HepG2 (cell line): ENCODE data around the gene C3orf18. TPM values are rescaled to one million over a fixed set of nuclear protein-coding genes. Genes with fewer than 3 reads are reported as not detected.

ENCODE experiments used
- BRF2 ChIP-seq: sonication (generic); formaldehyde crosslinking; IDR thresholded peaks from 2 replicates; pipeline ENCODE4 v1.8.1; 2022; ENCODE audit warnings: mild to moderate bottlenecking, missing genetic modification reagents
- CAMTA2 ChIP-seq: sonication (generic); formaldehyde crosslinking; IDR thresholded peaks from 2 replicates; pipeline ENCODE4 v1.4.0; 2020; ENCODE audit warnings: mild to moderate bottlenecking, missing genetic modification reagents, borderline replicate concordance
- DZIP1 ChIP-seq: sonication (generic); formaldehyde crosslinking; IDR thresholded peaks from 2 replicates; pipeline ENCODE4 v1.5.0; 2020; ENCODE audit warnings: mild to moderate bottlenecking, missing genetic modification reagents
- HNF4G ChIP-seq, 2 experiments: sonication (generic) in 1 of 2; formaldehyde crosslinking in 1 of 2; IDR thresholded peaks; 2 replicates each; pipeline versions ENCODE4 v1.4.0 to v1.6.1; 2011 to 2020; ENCODE audit warnings: borderline replicate concordance in 2 of 2, low read depth in 2 of 2, mild to moderate bottlenecking in 2 of 2, low read length in 1 of 2, missing genetic modification reagents in 1 of 2, moderate library complexity in 1 of 2
- MXI1 ChIP-seq: IDR thresholded peaks from 3 replicates; pipeline ENCODE4 v1.6.1; 2012; ENCODE audit warnings: low read depth, low read length, inconsistent platforms, borderline replicate concordance
- NPAS2 ChIP-seq: sonication (generic); formaldehyde crosslinking; IDR thresholded peaks from 2 replicates; pipeline ENCODE4 v1.8.0; 2022; ENCODE audit warnings: mild to moderate bottlenecking, missing genetic modification reagents, borderline replicate concordance
- NRL ChIP-seq: sonication (generic); formaldehyde crosslinking; IDR thresholded peaks from 2 replicates; pipeline ENCODE4 v1.5.0; 2020; ENCODE audit warnings: missing genetic modification reagents, mild to moderate bottlenecking, moderate library complexity, borderline replicate concordance
- RFXANK ChIP-seq: IDR thresholded peaks from 2 replicates; pipeline ENCODE4 v1.6.1; 2016
- SKI ChIP-seq: fragments of 450-650 bp; IDR thresholded peaks from one replicate; pipeline ENCODE4 v1.6.1; 2018; ENCODE audit warnings: mild to moderate bottlenecking; ENCODE audit not compliant: partially characterized antibody
- SRSF9 ChIP-seq: fragments of 200-400 bp; formaldehyde crosslinking; IDR thresholded peaks from 2 replicates; pipeline ENCODE4 v1.6.1; 2018; ENCODE audit warnings: borderline replicate concordance, mild to moderate bottlenecking, low read depth, low read length; ENCODE audit not compliant: insufficient read depth, poor library complexity, severe bottlenecking
- TCF7L2 ChIP-seq: IDR thresholded peaks from 2 replicates; pipeline ENCODE4 v1.6.1; 2011; ENCODE audit warnings: mild to moderate bottlenecking, low read depth, low read length, moderate library complexity
- ZNF160 ChIP-seq: sonication (generic); formaldehyde crosslinking; IDR thresholded peaks from 2 replicates; pipeline ENCODE4 v1.8.0; 2022; ENCODE audit warnings: mild to moderate bottlenecking, inconsistent platforms, missing genetic modification reagents
- ZNF468 ChIP-seq: sonication (generic); formaldehyde crosslinking; IDR thresholded peaks from 2 replicates; pipeline ENCODE4 v1.8.0; 2022; ENCODE audit warnings: mild to moderate bottlenecking, moderate library complexity, missing genetic modification reagents
- ZNF530 ChIP-seq: sonication (generic); formaldehyde crosslinking; IDR thresholded peaks from 2 replicates; pipeline ENCODE4 v1.5.0; 2020; ENCODE audit warnings: low read depth, mild to moderate bottlenecking, missing genetic modification reagents
- ZNF609 ChIP-seq: sonication (generic); formaldehyde crosslinking; IDR thresholded peaks from 2 replicates; pipeline ENCODE4 v1.4.0; 2020; ENCODE audit warnings: mild to moderate bottlenecking, missing genetic modification reagents, borderline replicate concordance
- ZNF766 ChIP-seq: sonication (generic); formaldehyde crosslinking; IDR thresholded peaks from 2 replicates; pipeline ENCODE4 v1.5.0; 2020; ENCODE audit warnings: missing genetic modification reagents, borderline replicate concordance
- ZNF83 ChIP-seq: sonication (generic); formaldehyde crosslinking; IDR thresholded peaks from 2 replicates; pipeline ENCODE4 v1.4.0; 2020; ENCODE audit warnings: missing genetic modification reagents, mild to moderate bottlenecking, borderline replicate concordance
- ZNF839 ChIP-seq: sonication (generic); formaldehyde crosslinking; IDR thresholded peaks from 2 replicates; pipeline ENCODE4 v1.4.0; 2020; ENCODE audit warnings: missing genetic modification reagents, mild to moderate bottlenecking, borderline replicate concordance
- ZSCAN31 ChIP-seq: sonication (generic); formaldehyde crosslinking; IDR thresholded peaks from 2 replicates; pipeline ENCODE4 v1.5.0; 2020; ENCODE audit warnings: low read depth, mild to moderate bottlenecking, missing genetic modification reagents
- polyA plus RNA-seq, 8 experiments: library from polyadenylated mRNA; depleted of rRNA in 3 of 8; stranded (reverse) in 7 of 8; unstranded in 1 of 8; fragments of >200 nt; fragmentation: Illumina TruSeq in 4 of 8; extraction: Trizol in 4 of 8; gene quantifications; 2 replicates each; pipeline versions ENCODE4 v1.2.1 to v1.2.3, GENCODE V29; 2011 to 2016; ENCODE audit warnings: low read depth in 4 of 8, missing spikeins in 1 of 8, mixed read lengths in 1 of 8; ENCODE audit not compliant: insufficient read depth in 1 of 8
- total RNA-seq, 5 experiments: library from RNA; depleted of rRNA; stranded (reverse); fragments of >200 nt; fragmentation: Illumina TruSeq; extraction: Trizol; gene quantifications; 2 replicates each; pipeline ENCODE4 v1.2.3, GENCODE V29; 2016; ENCODE audit warnings: low read depth in 1 of 5

The C3orf18 gene
- total and polyA plus RNA-seq, 2 of the 13 experiments (the other 11 are each of a cell fraction or from before 2014, with no cell fraction given), result 1.6 to 4.8 TPM

- peak; percentile 75; the same call in 1 of the 2 replicates for TF ChIP-seq ZNF609 (CRISPR knock-in tag)
- no peak for TF ChIP-seq ZNF839
- TF ChIP-seq DZIP1 (CRISPR knock-in tag), result no peak
- no peak for TF ChIP-seq SRSF9
- no peak for TF ChIP-seq ZNF160
- no peak for TF ChIP-seq BRF2 (CRISPR knock-in tag)
- no peak for TF ChIP-seq MXI1
- no peak for TF ChIP-seq ZNF468 (CRISPR knock-in tag)
- no peak for TF ChIP-seq ZNF530
- peak; percentile 86 for TF ChIP-seq HNF4G (IDR thresholded peaks at IDR 0.05; ENCODE audit: borderline replicate concordance, low read depth, low read length)
- peak; percentile 65; the same call in 1 of the 2 replicates for TF ChIP-seq HNF4G (CRISPR knock-in tag; IDR thresholded peaks at IDR 0.05; ENCODE audit: borderline replicate concordance, low read depth)
- TF ChIP-seq ZNF83 (CRISPR knock-in tag), result no peak
- TF ChIP-seq ZNF766 (CRISPR knock-in tag), result no peak
- TF ChIP-seq CAMTA2 (CRISPR knock-in tag), result 0 out of 2 replicates have a peak, but pooled peaks have one; percentile 56
- peak; percentile 60 for TF ChIP-seq ZSCAN31 (CRISPR knock-in tag)
- no peak for TF ChIP-seq NPAS2 (CRISPR knock-in tag)
- no peak for TF ChIP-seq TCF7L2
- peak; percentile 55 for TF ChIP-seq SKI
- TF ChIP-seq RFXANK (CRISPR knock-in tag), result no peak
- no peak for TF ChIP-seq NRL (CRISPR knock-in tag)
Measured at GRCh38 chr3:50587806-50588758, 20.5 kb upstream of the C3orf18 start (continued).
